ENCODE data around the gene KICS2.

KICS2 gene

DNA sequence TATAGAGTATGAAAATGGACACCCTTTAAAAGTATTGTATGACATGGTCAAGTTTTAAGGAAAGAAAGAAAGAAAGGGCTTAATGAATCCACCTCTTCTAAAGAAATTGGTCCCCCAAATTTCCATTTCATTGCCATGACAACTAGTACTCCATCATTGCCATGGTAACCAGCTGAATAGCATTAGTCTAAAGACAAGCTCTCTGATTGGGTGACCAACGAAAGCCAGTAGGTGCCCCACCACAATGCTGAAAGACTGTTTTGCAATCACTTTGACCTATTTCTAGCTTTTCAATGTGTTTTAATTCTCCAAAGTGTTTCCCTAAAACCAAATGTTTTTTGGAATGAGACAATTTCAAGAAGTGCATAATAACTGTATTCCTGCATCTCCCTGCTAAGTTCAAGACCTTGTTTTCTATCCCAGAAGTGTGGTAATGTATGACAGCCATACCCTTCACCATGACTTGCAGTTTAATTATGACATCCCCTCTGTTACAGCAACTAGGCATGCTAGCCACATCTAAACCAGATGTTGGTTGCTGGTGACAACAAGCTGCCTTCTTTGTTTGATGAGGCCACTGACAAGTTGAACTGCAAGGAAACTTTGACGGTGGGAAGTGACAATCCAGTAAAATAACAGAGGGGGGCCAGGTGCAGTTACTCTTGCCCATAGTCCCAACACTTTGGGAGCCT, 46.7 kb downstream of the KICS2 start:
- FAIRE-seq (no peak), DNase-seq (ENCODE audit: low spot score) (no peak)

DNA sequence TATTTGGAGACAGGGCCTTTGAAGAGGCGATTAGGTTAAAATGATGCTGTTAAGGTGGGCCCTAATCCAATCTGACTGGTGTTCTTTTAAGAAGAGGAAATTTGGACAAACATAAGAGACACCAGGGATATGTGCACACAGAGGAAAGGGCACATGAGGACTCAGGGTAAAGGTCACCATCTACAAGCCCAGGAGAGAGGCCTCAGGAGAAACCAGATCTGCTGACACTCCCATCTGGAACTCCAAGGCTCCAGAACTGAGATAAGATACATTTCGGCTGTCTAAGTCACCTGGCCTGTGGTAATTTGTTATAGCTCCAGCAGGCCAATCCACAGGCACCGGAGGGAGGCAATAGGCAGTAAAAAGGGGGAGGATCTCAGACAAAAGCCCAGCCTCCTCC, 48.6 kb downstream of the KICS2 start:
- DNase-seq (ENCODE audit: low spot score) (no peak), FAIRE-seq (no peak)
